Activated T-cell treated with anti-CD3 and anti-CD28 coated beads for 48 hours (primary cell): Measurements from ENCODE around the gene SRP68.

Experiments
- DNase-seq: peaks from one replicate; pipeline ENCODE4 v3.0.0-alpha.2; 2020; ENCODE audit warnings: low read depth

SRP68 gene

GRCh38 chr17:76017481-76018339 is 54.6 kb downstream of the SRP68 start:
- no peak for DNase-seq

GRCh38 chr17:76014925-76015261 is 57.4 kb downstream of the SRP68 start:
- DNase-seq, result no peak

- DNase-seq, result peak; percentile 67
Measured at GRCh38 chr17:76014100-76014924, 58.0 kb downstream of the SRP68 start.

DNA sequence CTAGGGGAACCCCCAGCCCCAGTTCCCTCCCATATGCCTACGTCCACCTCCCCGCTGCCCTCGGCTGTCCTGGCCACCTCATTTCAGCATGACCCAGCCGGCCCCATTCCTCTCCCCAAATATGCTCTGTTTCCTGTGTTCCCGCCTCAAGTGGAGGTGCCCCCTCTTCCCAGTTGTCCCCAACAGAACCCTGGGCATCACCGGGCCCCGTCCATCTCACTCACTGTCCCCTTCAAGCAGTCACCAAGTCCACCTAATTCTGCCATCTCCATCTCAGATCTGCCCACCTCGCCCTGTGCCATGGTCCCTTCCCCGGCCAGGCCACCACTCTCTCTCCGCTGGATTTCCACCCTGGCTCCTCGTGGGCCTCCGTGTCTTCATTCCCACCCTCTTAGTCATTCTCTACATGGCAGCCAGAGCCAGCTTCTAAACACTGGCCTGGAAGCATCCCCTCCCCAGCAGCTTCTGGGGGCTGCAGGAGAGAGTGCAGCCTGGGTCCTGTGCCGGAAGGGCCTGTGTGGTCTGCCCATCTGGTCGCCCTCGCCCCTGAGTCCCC is 58.9 kb downstream of the SRP68 start:
- no peak for DNase-seq

GRCh38 chr17:76011951-76012350 is 60.4 kb downstream of the SRP68 start:
- no peak for DNase-seq

DNA sequence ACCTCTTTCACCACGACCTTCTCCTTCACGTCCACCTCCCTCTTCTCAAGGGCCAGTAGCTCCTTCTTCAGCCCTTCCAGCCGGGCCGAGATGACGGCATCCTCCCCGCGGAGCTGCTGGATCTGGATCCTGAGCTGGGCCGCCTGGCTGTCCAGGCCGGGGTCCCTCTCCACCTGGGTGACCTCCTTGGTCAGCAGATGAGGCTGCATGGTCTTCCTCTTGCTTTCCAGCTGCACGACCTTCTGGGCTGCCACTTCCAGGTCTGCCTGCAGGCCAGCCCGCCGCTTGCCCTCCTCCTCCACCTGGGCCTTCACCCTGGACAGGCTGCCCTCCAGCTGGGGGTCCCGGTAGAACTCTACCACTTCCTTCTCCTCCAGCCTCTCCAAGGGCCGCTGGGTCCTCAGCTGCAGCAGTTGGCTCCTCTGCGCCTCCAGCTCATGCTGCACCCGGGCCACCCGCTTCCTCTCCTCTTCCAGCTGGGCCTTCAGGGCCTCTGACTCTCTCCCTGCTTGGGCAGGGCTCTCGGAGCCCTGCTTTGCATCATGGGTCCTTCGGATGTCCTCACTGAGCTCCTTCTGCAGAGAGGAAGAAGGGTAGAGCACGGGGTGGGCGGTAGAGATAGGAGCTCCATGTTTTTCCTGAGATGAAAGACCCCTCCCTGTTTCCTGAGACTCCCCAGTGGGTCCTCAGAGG is 62.2 kb downstream of the SRP68 start:
- no peak for DNase-seq

- DNase-seq, result no peak
Measured at GRCh38 chr17:76009447-76009846, 62.9 kb downstream of the SRP68 start.

DNA sequence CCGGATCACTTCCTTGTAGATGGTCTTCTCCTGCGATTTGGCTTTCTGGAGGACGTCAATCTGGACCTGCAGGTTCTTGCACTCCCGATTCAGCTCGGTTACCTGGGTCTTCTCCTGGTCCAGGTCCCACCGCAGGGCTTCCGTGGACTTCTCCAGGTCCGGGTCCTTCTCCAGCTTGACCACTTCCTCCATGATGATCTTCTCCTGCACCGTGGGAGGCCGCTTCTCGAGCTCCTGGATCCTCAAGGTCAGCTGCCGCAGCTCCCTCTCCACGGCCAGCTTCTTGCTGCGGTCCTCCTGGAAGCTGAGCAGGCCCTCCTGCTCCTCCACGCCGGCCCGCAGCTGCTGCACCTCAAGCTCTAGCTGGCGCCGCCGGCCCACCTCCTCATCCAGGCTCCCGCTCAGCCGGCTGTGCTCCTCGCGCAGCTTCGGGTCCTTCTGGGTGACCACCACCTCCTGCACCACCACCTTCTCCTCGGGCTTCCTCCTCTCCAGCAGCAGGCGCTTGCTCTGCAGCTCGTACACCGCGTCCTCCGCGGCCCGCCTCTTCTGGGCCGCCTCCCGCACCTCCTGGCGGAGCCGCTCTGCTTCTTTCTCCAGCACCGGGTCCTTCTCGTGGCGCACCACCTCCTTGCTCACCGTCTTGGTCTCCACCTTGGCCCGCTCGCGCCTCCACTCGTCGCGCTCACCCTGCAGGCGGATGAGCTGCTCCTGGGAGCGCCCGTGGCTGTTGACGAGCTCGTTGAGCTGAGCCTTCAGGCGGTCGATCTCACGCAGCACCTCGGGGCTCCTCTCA is 63.5 kb downstream of the SRP68 start:
- no peak for DNase-seq

GRCh38 chr17:76008208-76008607 is 64.1 kb downstream of the SRP68 start:
- DNase-seq, result no peak

DNA sequence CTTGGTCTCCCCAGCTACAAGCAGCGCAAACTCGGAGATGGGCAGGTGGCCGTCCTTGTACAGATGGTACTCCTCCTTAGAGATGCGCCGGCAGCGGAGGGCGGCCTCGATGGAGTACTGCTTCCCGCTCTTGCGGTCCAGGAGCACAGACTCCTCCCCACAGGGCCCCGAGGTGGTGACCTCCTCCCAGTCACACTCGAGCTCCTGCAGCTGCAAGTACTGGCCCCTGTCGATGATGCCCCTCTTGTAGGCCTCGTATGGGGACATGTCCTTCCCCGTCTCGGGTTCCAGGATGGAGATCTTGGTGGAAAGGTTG is 64.5 kb downstream of the SRP68 start:
- DNase-seq, result no peak

- no peak for DNase-seq
Measured at GRCh38 chr17:76007131-76007849, 65.0 kb downstream of the SRP68 start.

DNA sequence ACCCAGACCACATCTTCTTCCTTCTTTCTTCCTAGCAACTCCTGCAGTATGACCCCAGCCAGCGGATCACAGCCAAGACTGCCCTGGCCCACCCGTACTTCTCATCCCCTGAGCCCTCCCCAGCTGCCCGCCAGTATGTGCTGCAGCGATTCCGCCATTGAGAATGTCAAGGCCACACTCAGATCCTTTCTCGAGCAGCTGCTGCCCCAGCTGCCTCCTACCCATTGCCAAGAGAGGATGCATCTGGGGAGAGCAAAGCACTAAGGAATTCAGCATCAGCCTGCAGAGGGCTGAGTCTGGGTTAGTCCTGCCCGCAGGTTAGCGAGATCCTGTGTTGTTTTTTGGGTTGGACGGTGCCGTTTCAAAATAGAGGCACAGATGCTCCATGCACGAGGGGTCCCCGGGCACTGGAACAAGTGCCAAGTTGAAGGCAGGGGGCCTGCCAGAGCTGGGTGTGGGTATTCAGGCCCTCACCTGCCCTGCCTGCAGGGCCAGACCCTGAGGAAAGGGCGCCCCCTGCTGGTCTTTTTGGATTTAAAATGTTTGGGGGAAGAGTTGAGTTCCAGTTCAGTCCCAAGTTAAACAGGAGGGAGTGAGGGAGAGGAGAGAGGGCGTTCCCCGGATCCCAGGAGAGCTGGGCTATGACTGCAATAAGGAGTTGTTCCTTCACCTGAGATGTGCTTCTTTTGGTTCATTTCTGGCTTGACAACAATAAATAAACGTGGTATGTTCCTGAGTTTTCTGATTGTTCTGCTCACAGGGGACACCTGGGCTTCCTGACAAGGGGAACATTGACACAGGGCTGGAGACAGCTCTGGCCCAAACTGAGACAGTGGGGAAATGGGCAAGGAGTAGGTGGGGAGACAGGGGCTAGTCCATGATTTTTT is 66.8 kb downstream of the SRP68 start:
- DNase-seq, result peak; percentile 68

DNA sequence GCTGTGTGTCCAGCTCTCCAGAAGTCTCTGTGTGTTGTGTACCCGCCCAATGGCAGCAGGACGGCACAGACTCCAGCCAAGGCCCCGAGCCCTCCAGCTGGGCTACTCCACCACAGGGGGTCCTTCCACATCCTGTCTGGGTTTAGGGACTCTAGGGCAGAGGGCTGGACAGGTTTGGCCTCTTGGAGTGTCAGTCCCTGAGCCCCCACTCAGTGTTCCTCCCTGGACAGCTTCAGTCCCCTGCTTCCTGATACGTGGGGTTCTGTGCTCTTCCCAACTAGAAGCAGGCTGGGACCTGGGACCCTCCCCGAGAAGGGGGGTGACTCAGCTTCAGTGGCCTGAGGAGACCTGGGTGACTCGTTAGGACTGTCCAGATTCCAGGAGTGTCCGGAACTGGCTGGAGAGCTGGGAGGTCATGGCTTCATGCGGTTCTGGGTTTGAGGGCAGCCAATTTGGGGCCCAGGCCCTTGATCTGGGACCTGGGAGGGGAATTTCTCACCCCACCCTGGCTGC is 67.5 kb downstream of the SRP68 start:
- no peak for DNase-seq

GRCh38 chr17:76003915-76004314 is 68.4 kb downstream of the SRP68 start:
- DNase-seq, result no peak

DNA sequence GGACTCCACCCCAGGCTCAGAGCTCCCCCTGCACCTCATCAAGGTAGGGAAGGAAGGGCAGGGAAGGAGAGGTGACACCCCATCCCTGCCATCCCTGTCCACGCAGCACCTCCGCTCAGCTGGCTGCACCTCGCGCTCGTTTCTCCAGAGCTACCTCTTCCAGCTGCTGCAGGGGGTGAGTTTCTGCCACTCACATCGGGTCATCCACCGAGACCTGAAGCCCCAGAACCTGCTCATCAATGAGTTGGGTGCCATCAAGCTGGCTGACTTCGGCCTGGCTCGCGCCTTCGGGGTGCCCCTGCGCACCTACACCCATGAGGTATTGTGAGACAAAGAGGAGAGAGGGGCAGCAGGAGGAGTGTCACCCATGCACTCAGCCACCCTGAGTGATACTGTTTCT is 70.2 kb downstream of the SRP68 start:
- no peak for DNase-seq

- no peak for DNase-seq
Measured at GRCh38 chr17:76000755-76001521, 71.4 kb downstream of the SRP68 start, which contains the start of gene CDK3. CDK3 (plus strand) TSS chr17:76000855; CDS start chr17:76001426, 571 bp downstream.

- DNase-seq, result peak; percentile 67
Measured at GRCh38 chr17:76000016-76000754, 72.1 kb downstream of the SRP68 start.

DNA sequence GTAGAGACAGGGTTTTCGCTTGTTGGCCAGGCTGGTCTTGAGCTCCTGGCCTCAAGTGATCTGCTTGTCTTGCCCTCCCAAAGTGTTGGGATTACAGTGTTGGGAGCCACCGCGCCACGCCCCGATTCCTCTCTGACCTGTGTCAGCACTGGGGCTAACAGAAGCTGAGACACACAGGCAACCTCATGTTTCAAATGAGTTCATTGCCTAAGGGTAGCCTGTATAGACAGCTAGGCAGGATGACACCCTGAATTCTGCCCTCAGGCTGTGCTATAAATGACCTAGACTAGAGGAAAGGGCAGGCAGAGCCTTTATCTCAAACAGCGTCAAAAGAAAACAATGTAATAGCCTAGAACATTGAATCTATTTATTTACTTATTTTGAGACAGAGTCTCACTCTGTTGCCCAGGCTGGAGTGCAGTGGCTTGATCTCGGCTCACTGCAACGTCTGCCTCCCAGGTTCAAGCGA is 74.0 kb downstream of the SRP68 start:
- DNase-seq, result no peak
